ENCODE measurements around the gene CDH5.
A peak's percentile ranks its signal among the peaks of the same experiment; 100 is the strongest.

The CDH5 gene

DNA sequence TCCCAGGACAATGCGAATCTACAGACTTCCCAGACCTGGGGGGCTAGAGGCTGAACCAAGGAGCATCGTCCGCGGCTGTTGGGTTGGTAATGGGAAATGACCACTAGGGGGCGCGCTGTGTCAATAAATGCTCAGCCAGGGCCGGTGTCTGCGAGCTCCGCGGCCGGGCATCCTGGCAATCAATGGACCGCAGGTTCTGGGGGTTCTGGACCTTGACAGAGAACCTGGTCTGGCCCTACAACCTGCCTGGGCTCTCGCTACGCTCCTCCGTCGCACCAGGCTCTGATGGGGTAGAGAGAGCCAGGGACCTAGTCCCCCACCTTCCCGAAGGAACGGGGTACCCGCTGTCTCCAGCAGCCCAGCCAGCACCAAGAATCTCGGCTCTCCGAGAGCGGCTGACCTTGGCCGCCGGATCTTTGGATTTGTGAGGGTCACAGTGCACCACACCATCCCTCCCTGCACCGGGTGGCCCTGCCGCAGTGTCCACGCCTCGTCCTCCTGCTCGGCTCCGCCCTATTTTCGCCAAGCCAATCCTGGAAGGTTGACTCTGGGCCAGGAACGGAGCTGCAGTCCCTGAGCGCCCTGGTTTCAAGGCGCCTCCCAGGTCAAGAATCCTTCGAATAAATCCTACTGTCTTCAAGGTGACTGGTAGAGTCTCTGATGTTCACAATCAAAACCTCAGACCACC lies 40.2 kb downstream of the CDH5 start:
- no peaks in the 10 kb centered on the region for H3K36me3 ChIP-seq (replicated peaks)
- TF ChIP-seq, protein P1, sequence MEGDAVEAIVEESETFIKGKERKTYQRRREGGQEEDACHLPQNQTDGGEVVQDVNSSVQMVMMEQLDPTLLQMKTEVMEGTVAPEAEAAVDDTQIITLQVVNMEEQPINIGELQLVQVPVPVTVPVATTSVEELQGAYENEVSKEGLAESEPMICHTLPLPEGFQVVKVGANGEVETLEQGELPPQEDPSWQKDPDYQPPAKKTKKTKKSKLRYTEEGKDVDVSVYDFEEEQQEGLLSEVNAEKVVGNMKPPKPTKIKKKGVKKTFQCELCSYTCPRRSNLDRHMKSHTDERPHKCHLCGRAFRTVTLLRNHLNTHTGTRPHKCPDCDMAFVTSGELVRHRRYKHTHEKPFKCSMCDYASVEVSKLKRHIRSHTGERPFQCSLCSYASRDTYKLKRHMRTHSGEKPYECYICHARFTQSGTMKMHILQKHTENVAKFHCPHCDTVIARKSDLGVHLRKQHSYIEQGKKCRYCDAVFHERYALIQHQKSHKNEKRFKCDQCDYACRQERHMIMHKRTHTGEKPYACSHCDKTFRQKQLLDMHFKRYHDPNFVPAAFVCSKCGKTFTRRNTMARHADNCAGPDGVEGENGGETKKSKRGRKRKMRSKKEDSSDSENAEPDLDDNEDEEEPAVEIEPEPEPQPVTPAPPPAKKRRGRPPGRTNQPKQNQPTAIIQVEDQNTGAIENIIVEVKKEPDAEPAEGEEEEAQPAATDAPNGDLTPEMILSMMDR (IDR thresholded peaks at IDR 0.05; ENCODE audit: low read depth, low read length, missing control alignments), result peak; percentile 84
- in situ Hi-C loops (cut with HindIII; ENCODE audit: low pct_ligation_motif_present, low sequenced_read_pairs), result no loop called here
- no peaks in the 10 kb centered on the region for H3K27me3 ChIP-seq (replicated peaks)
- H3K27ac ChIP-seq, result no peak overlapping the region
- H3K4me3 ChIP-seq (ENCODE audit: low read depth, low read length), result peak overlapping the region; percentile 69
- DNase-seq, result peak; percentile 63

DNA sequence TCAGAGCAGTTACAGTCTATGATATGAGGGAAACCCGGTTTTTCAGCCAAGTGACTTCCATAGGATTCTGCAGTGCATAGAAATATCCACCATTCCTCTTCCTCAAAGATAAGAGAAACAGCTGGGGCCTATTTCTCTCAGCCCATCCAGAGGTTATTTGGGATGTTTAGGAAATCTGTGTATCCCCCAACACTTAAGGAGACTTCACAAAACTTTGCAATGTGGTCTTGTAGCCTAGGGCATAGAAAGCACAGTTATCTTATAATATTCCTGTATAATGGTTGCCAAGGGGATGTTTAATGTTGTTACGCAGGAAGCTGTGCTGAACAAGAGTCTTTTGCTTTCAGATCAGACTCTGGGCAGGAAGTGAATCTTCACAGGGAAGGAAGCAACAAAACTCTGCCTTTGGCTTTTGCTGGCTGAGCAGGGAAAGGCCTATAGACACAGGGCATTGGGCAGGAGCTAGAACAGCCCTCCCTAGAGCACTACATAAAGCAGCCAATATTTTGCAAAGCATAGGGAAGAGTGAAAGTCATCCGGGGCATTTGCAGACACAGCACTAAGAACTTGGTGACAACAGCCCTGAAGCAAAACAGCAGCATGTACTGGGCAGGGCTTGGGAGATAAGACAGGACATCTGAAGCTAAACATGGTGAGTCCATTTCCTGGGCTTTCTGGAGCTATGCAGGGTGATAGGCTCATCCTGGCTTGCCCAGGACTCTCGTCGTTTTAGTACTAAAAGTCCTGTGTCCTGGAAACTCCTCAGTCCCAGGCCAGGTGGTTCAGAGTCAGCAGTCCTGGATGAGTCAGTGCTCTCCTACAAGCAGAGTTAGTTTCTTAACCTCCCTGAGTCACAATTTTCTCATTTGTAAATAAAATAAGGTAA lies 41.9 kb downstream of the CDH5 start:
- H3K27me3 ChIP-seq (replicated peaks), result no peaks in the 10 kb centered on the region
- DNase-seq, result peak; percentile 77
- H3K36me3 ChIP-seq (replicated peaks), result no peaks in the 10 kb centered on the region
- H3K4me3 ChIP-seq (ENCODE audit: low read depth, low read length), result peak overlapping the region; percentile 37
- in situ Hi-C loops (cut with HindIII; ENCODE audit: low pct_ligation_motif_present, low sequenced_read_pairs), result no loop called here
- H3K27ac ChIP-seq, result peak overlapping the region; percentile 95
- TF ChIP-seq, protein P1 (IDR thresholded peaks at IDR 0.05; ENCODE audit: low read depth, low read length, missing control alignments), result no peak

DNA sequence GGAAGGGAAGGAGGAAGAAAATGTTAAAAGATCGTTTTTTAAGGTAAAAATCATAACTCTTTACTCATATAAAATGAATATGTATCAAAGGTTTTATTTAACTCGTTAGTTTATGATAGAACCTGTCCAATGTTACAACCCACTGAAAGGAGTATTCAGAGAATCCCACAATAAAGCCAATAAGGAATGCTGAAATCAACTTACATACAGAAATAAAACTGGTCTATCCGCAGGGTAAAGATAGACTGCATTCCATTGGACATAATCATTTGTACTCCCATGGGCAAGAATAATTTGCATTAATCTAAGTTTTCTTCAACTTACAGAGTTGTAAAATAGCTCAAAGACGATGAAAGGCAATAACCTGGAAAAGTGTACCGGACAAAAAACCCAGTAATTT lies 42.7 kb downstream of the CDH5 start:
- peak overlapping the region; percentile 95 for H3K27ac ChIP-seq
- no peak for DNase-seq
- TF ChIP-seq, protein P1 (IDR thresholded peaks at IDR 0.05; ENCODE audit: low read depth, low read length, missing control alignments), result no peak
- in situ Hi-C loops (cut with HindIII; ENCODE audit: low pct_ligation_motif_present, low sequenced_read_pairs), result no loop called here
- H3K27me3 ChIP-seq (replicated peaks), result no peaks in the 10 kb centered on the region
- no peaks in the 10 kb centered on the region for H3K36me3 ChIP-seq (replicated peaks)
- H3K4me3 ChIP-seq (ENCODE audit: low read depth, low read length), result peak overlapping the region; percentile 37

DNA sequence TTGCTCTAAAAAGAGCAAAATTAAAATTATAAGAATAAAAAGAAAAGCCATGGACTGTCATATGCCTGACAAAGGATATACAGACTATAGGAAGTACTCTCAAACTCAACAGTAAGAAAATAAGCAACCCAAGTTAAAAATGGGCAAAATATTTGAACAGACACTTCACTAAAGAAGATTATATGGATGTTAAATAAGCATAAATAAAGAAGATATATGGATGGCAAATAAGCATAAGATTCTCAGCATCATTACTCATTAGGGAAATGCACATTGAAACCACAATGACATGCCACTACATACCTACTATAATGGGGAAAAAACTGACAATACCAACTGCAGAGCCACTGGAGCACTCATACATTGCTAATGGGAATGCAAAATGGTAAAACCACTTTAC lies 45.7 kb downstream of the CDH5 start:
- no peak overlapping the region for H3K4me3 ChIP-seq (ENCODE audit: low read depth, low read length)
- in situ Hi-C loops (cut with HindIII; ENCODE audit: low pct_ligation_motif_present, low sequenced_read_pairs), result no loop called here
- H3K36me3 ChIP-seq (replicated peaks), result no peaks in the 10 kb centered on the region
- no peaks in the 10 kb centered on the region for H3K27me3 ChIP-seq (replicated peaks)
- TF ChIP-seq, protein P1 (IDR thresholded peaks at IDR 0.05; ENCODE audit: low read depth, low read length, missing control alignments), result no peak
- DNase-seq, result no peak
- H3K27ac ChIP-seq, result no peak overlapping the region

DNA sequence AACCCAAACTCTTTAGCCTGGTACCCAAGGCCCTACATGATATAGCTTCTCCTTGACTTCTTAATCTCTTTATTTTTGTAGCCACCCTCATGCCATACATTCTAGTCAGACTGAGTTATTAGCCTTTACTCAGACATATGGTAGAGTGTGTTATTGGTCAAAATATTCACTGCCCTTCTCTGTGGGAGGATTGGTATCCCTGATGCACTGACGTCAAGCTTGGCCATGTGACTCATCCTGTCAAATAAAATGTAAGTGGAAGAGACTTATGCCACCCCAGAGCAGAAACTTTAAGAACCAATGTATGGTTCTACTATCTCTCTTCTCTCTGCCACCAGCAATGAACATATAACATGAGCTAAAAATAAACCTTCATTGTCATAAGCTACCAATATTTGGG lies 48.4 kb downstream of the CDH5 start:
- H3K27ac ChIP-seq, result no peak overlapping the region
- H3K27me3 ChIP-seq (replicated peaks), result no peaks in the 10 kb centered on the region
- H3K36me3 ChIP-seq (replicated peaks), result no peaks in the 10 kb centered on the region
- no peak overlapping the region for H3K4me3 ChIP-seq (ENCODE audit: low read depth, low read length)
- peak; percentile 35 for DNase-seq
- TF ChIP-seq, protein P1 (IDR thresholded peaks at IDR 0.05; ENCODE audit: low read depth, low read length, missing control alignments), result no peak
- in situ Hi-C loops (cut with HindIII; ENCODE audit: low pct_ligation_motif_present, low sequenced_read_pairs), result no loop called here

All from brain microvascular endothelial cell (primary cell).